Neural cell (in vitro differentiated cells): ENCODE measurements around the gene IER5L.

Source experiments
- EZH2 ChIP-seq: fragments of 200-600, 300-800 bp; shearing (Covaris generic), sonication (generic); IDR thresholded peaks from 2 replicates; pipeline ENCODE4 v1.6.1; 2014; ENCODE audit warnings: antibody characterized with exemption, low read length, borderline replicate concordance, mild to moderate bottlenecking; ENCODE audit not compliant: insufficient read depth, poor library complexity, severe bottlenecking
- POLR2AphosphoS5 ChIP-seq: IDR thresholded peaks from 2 replicates; pipeline ENCODE4 v1.6.1; 2012
- TF ChIP-seq, protein P1 (sequence below): fragments of 450-650 bp; IDR thresholded peaks from 2 replicates; pipeline ENCODE4 v1.5.1; 2014; ENCODE audit warnings: antibody characterized with exemption, mild to moderate bottlenecking, moderate library complexity; ENCODE audit not compliant: poor library complexity, severe bottlenecking
- TF ChIP-seq, protein P2 (sequence below): IDR thresholded peaks from 2 replicates; pipeline ENCODE4 v1.6.1; 2012; ENCODE audit warnings: borderline replicate concordance

DNA sequence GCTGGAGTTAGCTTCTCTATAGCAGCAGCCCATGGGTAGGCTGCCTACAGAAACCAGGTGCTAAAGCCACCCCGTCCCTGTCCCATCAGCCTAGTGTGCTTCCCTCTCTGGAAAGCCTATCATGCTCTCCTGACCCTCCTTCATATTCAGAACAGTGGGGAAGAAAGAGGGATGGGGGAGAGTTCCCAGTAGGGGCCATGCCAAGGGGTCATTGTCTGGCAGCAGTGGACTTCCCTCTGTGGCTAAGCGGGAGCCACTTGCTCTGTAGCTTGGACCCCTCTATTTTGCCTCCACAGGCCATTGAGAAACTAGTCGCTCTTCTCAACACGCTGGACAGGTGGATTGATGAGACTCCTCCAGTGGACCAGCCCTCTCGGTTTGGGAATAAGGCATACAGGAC, 49.4 kb downstream of the IER5L start:
- TF ChIP-seq, protein P1, sequence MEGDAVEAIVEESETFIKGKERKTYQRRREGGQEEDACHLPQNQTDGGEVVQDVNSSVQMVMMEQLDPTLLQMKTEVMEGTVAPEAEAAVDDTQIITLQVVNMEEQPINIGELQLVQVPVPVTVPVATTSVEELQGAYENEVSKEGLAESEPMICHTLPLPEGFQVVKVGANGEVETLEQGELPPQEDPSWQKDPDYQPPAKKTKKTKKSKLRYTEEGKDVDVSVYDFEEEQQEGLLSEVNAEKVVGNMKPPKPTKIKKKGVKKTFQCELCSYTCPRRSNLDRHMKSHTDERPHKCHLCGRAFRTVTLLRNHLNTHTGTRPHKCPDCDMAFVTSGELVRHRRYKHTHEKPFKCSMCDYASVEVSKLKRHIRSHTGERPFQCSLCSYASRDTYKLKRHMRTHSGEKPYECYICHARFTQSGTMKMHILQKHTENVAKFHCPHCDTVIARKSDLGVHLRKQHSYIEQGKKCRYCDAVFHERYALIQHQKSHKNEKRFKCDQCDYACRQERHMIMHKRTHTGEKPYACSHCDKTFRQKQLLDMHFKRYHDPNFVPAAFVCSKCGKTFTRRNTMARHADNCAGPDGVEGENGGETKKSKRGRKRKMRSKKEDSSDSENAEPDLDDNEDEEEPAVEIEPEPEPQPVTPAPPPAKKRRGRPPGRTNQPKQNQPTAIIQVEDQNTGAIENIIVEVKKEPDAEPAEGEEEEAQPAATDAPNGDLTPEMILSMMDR: no peak
- TF ChIP-seq EZH2 (no peak), POLR2AphosphoS5 (no peak)
- TF ChIP-seq, protein P2, sequence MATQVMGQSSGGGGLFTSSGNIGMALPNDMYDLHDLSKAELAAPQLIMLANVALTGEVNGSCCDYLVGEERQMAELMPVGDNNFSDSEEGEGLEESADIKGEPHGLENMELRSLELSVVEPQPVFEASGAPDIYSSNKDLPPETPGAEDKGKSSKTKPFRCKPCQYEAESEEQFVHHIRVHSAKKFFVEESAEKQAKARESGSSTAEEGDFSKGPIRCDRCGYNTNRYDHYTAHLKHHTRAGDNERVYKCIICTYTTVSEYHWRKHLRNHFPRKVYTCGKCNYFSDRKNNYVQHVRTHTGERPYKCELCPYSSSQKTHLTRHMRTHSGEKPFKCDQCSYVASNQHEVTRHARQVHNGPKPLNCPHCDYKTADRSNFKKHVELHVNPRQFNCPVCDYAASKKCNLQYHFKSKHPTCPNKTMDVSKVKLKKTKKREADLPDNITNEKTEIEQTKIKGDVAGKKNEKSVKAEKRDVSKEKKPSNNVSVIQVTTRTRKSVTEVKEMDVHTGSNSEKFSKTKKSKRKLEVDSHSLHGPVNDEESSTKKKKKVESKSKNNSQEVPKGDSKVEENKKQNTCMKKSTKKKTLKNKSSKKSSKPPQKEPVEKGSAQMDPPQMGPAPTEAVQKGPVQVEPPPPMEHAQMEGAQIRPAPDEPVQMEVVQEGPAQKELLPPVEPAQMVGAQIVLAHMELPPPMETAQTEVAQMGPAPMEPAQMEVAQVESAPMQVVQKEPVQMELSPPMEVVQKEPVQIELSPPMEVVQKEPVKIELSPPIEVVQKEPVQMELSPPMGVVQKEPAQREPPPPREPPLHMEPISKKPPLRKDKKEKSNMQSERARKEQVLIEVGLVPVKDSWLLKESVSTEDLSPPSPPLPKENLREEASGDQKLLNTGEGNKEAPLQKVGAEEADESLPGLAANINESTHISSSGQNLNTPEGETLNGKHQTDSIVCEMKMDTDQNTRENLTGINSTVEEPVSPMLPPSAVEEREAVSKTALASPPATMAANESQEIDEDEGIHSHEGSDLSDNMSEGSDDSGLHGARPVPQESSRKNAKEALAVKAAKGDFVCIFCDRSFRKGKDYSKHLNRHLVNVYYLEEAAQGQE: no peak
